Panc1 (cell line): ENCODE results near the gene MCM9. TPM values are rescaled to one million over a fixed set of nuclear protein-coding genes. Genes with fewer than 3 reads are reported as not detected.

Source experiments
- ATAC-seq: fragments of 200-7000 bp; cut with Tn5 transposase; 2 replicates; pipeline ENCODE4 v1.9.1; 2020; ENCODE audit warnings: mild to moderate bottlenecking, moderate library complexity
- BruUV-seq: library from RNA; stranded (reverse); fragments of 400-500 nt; replicated peaks from 2 replicates; lab custom pipeline; 2021; lab: Mats Ljungman, UMichigan
- CTCF ChIA-PET: fragments of 300-600 bp; sonication (Branson Sonifier 250); formaldehyde crosslinking; loops from one replicate; lab custom pipeline; 2022; ENCODE audit warnings: antibody characterized with exemption; lab: Charles Lee
- POLR2A ChIA-PET: fragments of 300-600 bp; sonication (Branson Sonifier 250); formaldehyde crosslinking; loops from one replicate; lab custom pipeline; 2022; ENCODE audit warnings: antibody characterized with exemption; lab: Charles Lee
- DNase-seq: peaks from one replicate; pipeline ENCODE4 v3.0.0-alpha.2; 2010; ENCODE audit warnings: low read depth, low spot score
- H3K27ac ChIP-seq: 2 replicates; pipeline ENCODE4 v1.5.1; 2011; ENCODE audit warnings: mild to moderate bottlenecking, low read length, inconsistent platforms
- H3K27me3 ChIP-seq: fragments of 200-500 bp; sonication (Bioruptor generic); 2 replicates; pipeline ENCODE4 v1.6.0; 2014; ENCODE audit warnings: low read length, inconsistent platforms; ENCODE audit not compliant: control insufficient read depth, insufficient read depth
- H3K36me3 ChIP-seq: fragments of 200-500 bp; sonication (Bioruptor generic); 2 replicates; pipeline ENCODE4 v1.5.1; 2014; ENCODE audit warnings: inconsistent platforms, mild to moderate bottlenecking, low read length, moderate library complexity; ENCODE audit not compliant: control insufficient read depth, insufficient read depth
- H3K4me1 ChIP-seq: 2 replicates; pipeline ENCODE4 v1.5.1; 2011; ENCODE audit warnings: inconsistent platforms, mild to moderate bottlenecking, low read length, moderate library complexity; ENCODE audit not compliant: control insufficient read depth, insufficient read depth
- H3K4me3 ChIP-seq, 2 experiments: 2 replicates each; pipeline ENCODE4 v1.5.1; 2011 to 2012; ENCODE audit warnings: low read depth in 2 of 2, low read length in 2 of 2, mild to moderate bottlenecking in 2 of 2, inconsistent platforms in 1 of 2, moderate library complexity in 1 of 2
- H3K9me3 ChIP-seq: fragments of 200-500 bp; sonication (Bioruptor generic); 2 replicates; pipeline ENCODE4 v1.5.1; 2014; ENCODE audit warnings: low read depth, mild to moderate bottlenecking, inconsistent platforms, low read length, moderate library complexity; ENCODE audit not compliant: control insufficient read depth, insufficient read depth
- POLR2AphosphoS5 ChIP-seq: IDR thresholded peaks from 2 replicates; pipeline ENCODE4 v1.6.1; 2012; ENCODE audit warnings: mild to moderate bottlenecking, low read depth, low read length, moderate library complexity
- SIN3A ChIP-seq: IDR thresholded peaks from 2 replicates; pipeline ENCODE4 v1.6.1; 2012; ENCODE audit warnings: low read depth, mild to moderate bottlenecking, low read length, moderate library complexity, borderline replicate concordance; ENCODE audit not compliant: insufficient read depth
- TCF7L2 ChIP-seq: IDR thresholded peaks from 2 replicates; pipeline ENCODE4 v1.6.1; 2011; ENCODE audit warnings: mild to moderate bottlenecking, low read depth, low read length, inconsistent platforms
- in situ Hi-C: cut with HindIII; loops from 2 replicates; pipeline ENCODE4 v1.10.0; 2016; ENCODE audit warnings: low sequenced_read_pairs, low pct_unique_long_range_greater_than_20kb
- intact Hi-C: fragments of 100-400 bp; cut with micrococcal nuclease; formaldehyde crosslinking; loops from one replicate; pipeline ENCODE4 v1.10.0; 2022; ENCODE audit not compliant: unreplicated experiment
- total RNA-seq: library from RNA; stranded (reverse); gene quantifications from one replicate; pipeline ENCODE4 v1.2.1, GENCODE V29; 2021; ENCODE audit not compliant: unreplicated experiment
- TF ChIP-seq, protein P1 (sequence below), 2 experiments: IDR thresholded peaks; 2 replicates each; pipeline ENCODE4 v1.6.1; 2011 to 2012; ENCODE audit warnings: low read depth in 2 of 2, control low read depth in 1 of 2, low read length in 1 of 2, mild to moderate bottlenecking in 1 of 2, moderate library complexity in 1 of 2; ENCODE audit not compliant: insufficient read depth in 1 of 2
- TF ChIP-seq, protein P2 (sequence below): fragments of 450-650 bp; IDR thresholded peaks from 2 replicates; pipeline ENCODE4 v1.5.1; 2017; ENCODE audit warnings: mild to moderate bottlenecking

The MCM9 gene
- total RNA-seq, 1 experiment from 2014 or later: 20.4 TPM

DNA sequence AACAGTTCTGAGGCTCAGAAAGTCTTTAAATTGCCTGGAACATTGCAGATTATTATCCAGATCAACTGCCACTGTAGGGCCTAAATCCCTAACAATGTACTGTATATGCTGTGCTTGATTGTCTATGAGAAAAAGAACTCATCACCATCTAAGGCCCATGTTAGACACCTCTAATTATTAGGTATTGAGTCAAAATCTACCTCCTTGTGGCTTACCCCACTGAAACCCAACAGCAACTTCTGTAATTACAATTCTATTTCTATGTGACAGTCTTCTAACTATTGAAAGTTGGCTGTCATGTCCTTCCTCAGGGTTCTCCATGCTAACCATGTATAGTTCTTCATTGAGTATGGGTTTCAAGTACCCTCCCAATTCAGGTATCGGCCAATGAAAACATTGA, 13.9 kb downstream of the MCM9 start:
- H3K27me3 ChIP-seq: no peaks in the 10 kb centered on the region
- TF ChIP-seq, protein P1, sequence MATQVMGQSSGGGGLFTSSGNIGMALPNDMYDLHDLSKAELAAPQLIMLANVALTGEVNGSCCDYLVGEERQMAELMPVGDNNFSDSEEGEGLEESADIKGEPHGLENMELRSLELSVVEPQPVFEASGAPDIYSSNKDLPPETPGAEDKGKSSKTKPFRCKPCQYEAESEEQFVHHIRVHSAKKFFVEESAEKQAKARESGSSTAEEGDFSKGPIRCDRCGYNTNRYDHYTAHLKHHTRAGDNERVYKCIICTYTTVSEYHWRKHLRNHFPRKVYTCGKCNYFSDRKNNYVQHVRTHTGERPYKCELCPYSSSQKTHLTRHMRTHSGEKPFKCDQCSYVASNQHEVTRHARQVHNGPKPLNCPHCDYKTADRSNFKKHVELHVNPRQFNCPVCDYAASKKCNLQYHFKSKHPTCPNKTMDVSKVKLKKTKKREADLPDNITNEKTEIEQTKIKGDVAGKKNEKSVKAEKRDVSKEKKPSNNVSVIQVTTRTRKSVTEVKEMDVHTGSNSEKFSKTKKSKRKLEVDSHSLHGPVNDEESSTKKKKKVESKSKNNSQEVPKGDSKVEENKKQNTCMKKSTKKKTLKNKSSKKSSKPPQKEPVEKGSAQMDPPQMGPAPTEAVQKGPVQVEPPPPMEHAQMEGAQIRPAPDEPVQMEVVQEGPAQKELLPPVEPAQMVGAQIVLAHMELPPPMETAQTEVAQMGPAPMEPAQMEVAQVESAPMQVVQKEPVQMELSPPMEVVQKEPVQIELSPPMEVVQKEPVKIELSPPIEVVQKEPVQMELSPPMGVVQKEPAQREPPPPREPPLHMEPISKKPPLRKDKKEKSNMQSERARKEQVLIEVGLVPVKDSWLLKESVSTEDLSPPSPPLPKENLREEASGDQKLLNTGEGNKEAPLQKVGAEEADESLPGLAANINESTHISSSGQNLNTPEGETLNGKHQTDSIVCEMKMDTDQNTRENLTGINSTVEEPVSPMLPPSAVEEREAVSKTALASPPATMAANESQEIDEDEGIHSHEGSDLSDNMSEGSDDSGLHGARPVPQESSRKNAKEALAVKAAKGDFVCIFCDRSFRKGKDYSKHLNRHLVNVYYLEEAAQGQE (IDR thresholded peaks at IDR 0.05; ENCODE audit: insufficient read depth in 1 of 2, low read depth in 2 of 2, low read length in 1 of 2): no peak
- TF ChIP-seq POLR2AphosphoS5: no peak
- TF ChIP-seq, protein P2, sequence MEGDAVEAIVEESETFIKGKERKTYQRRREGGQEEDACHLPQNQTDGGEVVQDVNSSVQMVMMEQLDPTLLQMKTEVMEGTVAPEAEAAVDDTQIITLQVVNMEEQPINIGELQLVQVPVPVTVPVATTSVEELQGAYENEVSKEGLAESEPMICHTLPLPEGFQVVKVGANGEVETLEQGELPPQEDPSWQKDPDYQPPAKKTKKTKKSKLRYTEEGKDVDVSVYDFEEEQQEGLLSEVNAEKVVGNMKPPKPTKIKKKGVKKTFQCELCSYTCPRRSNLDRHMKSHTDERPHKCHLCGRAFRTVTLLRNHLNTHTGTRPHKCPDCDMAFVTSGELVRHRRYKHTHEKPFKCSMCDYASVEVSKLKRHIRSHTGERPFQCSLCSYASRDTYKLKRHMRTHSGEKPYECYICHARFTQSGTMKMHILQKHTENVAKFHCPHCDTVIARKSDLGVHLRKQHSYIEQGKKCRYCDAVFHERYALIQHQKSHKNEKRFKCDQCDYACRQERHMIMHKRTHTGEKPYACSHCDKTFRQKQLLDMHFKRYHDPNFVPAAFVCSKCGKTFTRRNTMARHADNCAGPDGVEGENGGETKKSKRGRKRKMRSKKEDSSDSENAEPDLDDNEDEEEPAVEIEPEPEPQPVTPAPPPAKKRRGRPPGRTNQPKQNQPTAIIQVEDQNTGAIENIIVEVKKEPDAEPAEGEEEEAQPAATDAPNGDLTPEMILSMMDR: no peak
- TF ChIP-seq SIN3A: no peak
- TF ChIP-seq TCF7L2: no peak
- in situ Hi-C loops: no loop called here
- H3K36me3 ChIP-seq: peaks cover 39% of the 10 kb centered on the region
- no peaks in the 10 kb centered on the region for H3K4me1 ChIP-seq
- no peak overlapping the region for H3K4me3 ChIP-seq
- intact Hi-C loops: no loop called here
- no peak for ATAC-seq
- ChIA-PET CTCF (no interaction called here), POLR2A (no interaction called here)
- H3K9me3 ChIP-seq: no peaks in the 10 kb centered on the region
- DNase-seq: no peak
- BruUV-seq: no TSS peak
- H3K27ac ChIP-seq: no peak overlapping the region

DNA sequence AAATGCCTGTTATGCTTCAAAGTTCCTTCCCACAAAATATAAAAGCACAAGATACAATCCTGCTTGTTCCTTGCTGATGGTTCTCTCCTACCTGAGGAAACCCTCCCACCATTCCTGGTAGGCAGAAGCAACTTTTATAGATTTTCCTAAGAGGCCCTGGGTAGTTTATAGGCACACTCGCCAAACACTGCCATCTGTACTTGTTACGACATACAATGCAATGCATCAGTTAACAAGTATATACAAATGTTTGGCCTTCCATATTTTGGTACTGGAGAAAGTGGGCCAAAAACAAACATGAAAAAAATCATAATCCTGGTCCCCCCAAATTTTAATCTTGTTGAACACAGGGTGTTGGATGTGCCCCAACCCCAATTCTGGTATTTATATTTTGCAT, 16.6 kb downstream of the MCM9 start:
- in situ Hi-C loops: no loop called here
- BruUV-seq: no TSS peak
- DNase-seq: no peak
- Histone ChIP-seq H3K36me3 (peaks cover 43% of the 10 kb centered on the region), H3K4me3 (no peak overlapping the region), H3K9me3 (no peaks in the 10 kb centered on the region), H3K27me3 (no peaks in the 10 kb centered on the region), H3K4me1 (no peaks in the 10 kb centered on the region), H3K27ac (no peak overlapping the region)
- no peak for ATAC-seq
- POLR2A ChIA-PET: no interaction called here
- CTCF ChIA-PET: no interaction called here
- intact Hi-C loops: no loop called here
- TF ChIP-seq SIN3A: no peak
- no peak for TF ChIP-seq POLR2AphosphoS5
- no peak for TF ChIP-seq TCF7L2
- TF ChIP-seq, protein P1 (IDR thresholded peaks at IDR 0.05; ENCODE audit: insufficient read depth in 1 of 2, low read depth in 2 of 2, low read length in 1 of 2): no peak
- TF ChIP-seq, protein P2: no peak
